MM.1S (cell line): Measurements from ENCODE around the gene ADCY9.
"Not testable (repeated sequence)": the region's sequence is repeated elsewhere in the genome, so short reads cannot be mapped to it uniquely, and the experiment has no call there.

Experiments used
- DNase-seq: peaks from one replicate; pipeline ENCODE4 v3.0.0-alpha.2; 2015
- H2AFZ ChIP-seq: fragments of 300-600 bp; sonication (generic); 2 replicates; pipeline ENCODE4 v1.6.0; 2016; ENCODE audit warnings: antibody characterized with exemption, low read length
- H3F3A ChIP-seq: fragments of 300-600 bp; sonication (generic); 2 replicates; pipeline ENCODE4 v1.6.1; 2016; ENCODE audit warnings: mild to moderate bottlenecking, antibody characterized with exemption, low read length, moderate library complexity, mixed read lengths; ENCODE audit not compliant: insufficient read depth
- H3K27ac ChIP-seq: fragments of 300-600 bp; sonication (generic); 2 replicates; pipeline ENCODE4 v1.5.1; 2016; ENCODE audit warnings: mild to moderate bottlenecking, low read length
- H3K27me3 ChIP-seq: fragments of 300-600 bp; sonication (generic); replicated peaks from 2 replicates; pipeline ENCODE4 v1.6.0; 2016; ENCODE audit warnings: low read length; ENCODE audit not compliant: insufficient read depth
- H3K36me3 ChIP-seq: fragments of 300-600 bp; sonication (generic); replicated peaks from 2 replicates; pipeline ENCODE4 v1.6.1; 2016; ENCODE audit warnings: mild to moderate bottlenecking, low read length, mixed read lengths; ENCODE audit not compliant: insufficient read depth
- H3K4me1 ChIP-seq: fragments of 300-600 bp; sonication (generic); 2 replicates; pipeline ENCODE4 v1.6.1; 2016; ENCODE audit warnings: low read length, mixed read lengths
- H3K4me2 ChIP-seq: fragments of 300-600 bp; sonication (generic); 2 replicates; pipeline ENCODE4 v1.6.0; 2016; ENCODE audit warnings: low read depth, low read length
- H3K4me3 ChIP-seq: fragments of 300-600 bp; sonication (generic); 2 replicates; pipeline ENCODE4 v1.5.1; 2016; ENCODE audit warnings: low read length, mixed read lengths
- H3K79me2 ChIP-seq: fragments of 300-600 bp; sonication (generic); 2 replicates; pipeline ENCODE4 v1.6.1; 2016; ENCODE audit warnings: mixed run types, low read length, mixed read lengths
- H3K9ac ChIP-seq: fragments of 300-600 bp; sonication (generic); 2 replicates; pipeline ENCODE4 v1.6.1; 2016; ENCODE audit warnings: low read length, mixed read lengths
- H3K9me2 ChIP-seq: fragments of 300-600 bp; sonication (generic); replicated peaks from 2 replicates; pipeline ENCODE4 v1.6.1; 2016; ENCODE audit warnings: mild to moderate bottlenecking, low read length, mixed read lengths; ENCODE audit not compliant: insufficient read depth
- H3K9me3 ChIP-seq: fragments of 300-600 bp; sonication (generic); replicated peaks from 2 replicates; pipeline ENCODE4 v1.6.1; 2016; ENCODE audit warnings: mild to moderate bottlenecking, low read length, mixed read lengths; ENCODE audit not compliant: insufficient read depth
- H4K20me1 ChIP-seq: fragments of 300-600 bp; sonication (generic); 2 replicates; pipeline ENCODE4 v1.6.1; 2016; ENCODE audit warnings: mild to moderate bottlenecking, low read length, moderate library complexity, mixed read lengths; ENCODE audit not compliant: insufficient read depth
- CTCF ChIP-seq: fragments of 300-600 bp; sonication (generic); IDR thresholded peaks from 2 replicates; pipeline ENCODE4 v1.5.1; 2016; ENCODE audit warnings: antibody characterized with exemption, low read length, mixed read lengths
- EZH2 ChIP-seq: fragments of 300-600 bp; sonication (generic); optimal IDR thresholded peaks from 2 replicates; pipeline ENCODE3; 2017; ENCODE audit warnings: low read depth, mild to moderate bottlenecking, antibody characterized with exemption, low read length, mixed read lengths
- EZH2phosphoT487 ChIP-seq: fragments of 300-600 bp; sonication (generic); IDR thresholded peaks from 2 replicates; pipeline ENCODE4 v1.6.1; 2018; ENCODE audit warnings: antibody characterized with exemption, low read length

The ADCY9 gene

DNA sequence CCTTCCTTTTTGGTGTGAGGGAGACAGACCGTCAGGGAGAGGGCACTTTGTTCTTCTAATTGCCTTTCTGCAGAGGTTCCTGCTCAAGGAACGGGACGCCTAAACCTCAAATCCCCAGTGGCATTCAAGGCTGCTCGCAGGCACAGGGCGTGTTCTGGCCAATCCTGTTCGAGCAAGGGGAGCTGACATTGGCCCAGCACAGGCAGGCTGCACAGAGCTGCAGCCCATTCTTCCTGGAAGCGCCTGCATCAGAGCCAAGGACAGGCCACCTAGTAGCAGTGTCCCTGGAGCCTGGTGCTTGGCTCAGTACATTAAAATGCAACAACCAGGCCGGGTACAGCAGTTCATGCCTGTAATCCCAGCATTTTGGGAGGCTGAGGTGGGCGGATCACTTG lies 163.5 kb downstream of the ADCY9 start:
- Histone ChIP-seq H4K20me1 (no peaks in the 10 kb centered on the region), H3K4me3 (no peak overlapping the region), H3K4me1 (no peaks in the 10 kb centered on the region), H3K9me3 (no peaks in the 10 kb centered on the region), H3K27ac (no peak overlapping the region), H3K4me2 (no peak overlapping the region), H3K9me2 (no peaks in the 10 kb centered on the region), H3K27me3 (peaks cover 95% of the 10 kb centered on the region), H2AFZ (no peak overlapping the region), H3F3A (no peaks in the 10 kb centered on the region), H3K9ac (no peak overlapping the region), H3K36me3 (no peaks in the 10 kb centered on the region), H3K79me2 (no peaks in the 10 kb centered on the region)
- TF ChIP-seq EZH2phosphoT487, result no peak
- TF ChIP-seq CTCF, result no peak
- TF ChIP-seq EZH2, result no peak
- no peak for DNase-seq

DNA sequence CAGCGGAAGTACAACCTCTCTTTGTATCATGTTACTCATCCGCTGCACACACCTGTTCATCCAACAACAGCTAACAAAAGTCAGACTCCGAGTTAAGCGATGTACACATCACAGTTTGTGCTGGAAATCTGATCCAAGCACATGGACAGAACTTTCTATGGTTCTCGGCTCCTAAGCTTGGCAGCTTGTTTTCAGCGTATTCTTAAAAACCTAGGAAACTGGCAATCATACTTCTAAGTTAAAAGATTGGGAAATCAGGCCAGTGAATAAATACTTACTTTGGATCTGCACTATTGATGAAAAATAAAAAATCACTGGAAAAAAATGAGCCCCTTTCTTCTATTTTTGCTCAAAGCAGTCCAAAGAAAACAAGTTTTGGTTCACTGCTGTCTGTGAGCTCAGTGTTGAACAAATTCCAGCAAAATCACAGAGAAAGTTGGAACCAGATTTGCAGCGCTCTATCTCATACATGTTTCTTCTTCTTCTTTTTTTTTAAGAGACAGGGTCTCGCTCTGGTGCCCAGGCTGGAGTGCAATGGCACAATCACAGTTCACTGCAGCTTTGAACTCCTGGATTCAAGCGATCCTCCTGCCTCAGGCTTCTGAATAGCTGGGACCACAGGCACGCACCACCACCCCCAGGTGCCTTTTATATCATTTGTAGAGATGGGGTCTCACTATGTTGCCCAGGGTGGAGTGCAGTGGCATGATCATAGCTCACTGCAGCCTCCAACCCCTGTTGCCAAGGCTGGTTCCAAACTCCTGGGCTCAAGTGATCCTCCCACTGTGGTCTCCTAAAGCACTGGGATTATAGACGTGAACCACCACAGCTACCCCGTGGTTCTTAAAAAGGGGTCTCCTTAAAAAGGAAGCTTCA lies 164.1 kb downstream of the ADCY9 start:
- no peaks in the 10 kb centered on the region for H3K9me2 ChIP-seq
- no peak for DNase-seq
- H3K36me3 ChIP-seq, result no peaks in the 10 kb centered on the region
- TF ChIP-seq CTCF, result no peak
- TF ChIP-seq EZH2phosphoT487, result no peak
- TF ChIP-seq EZH2, result no peak
- no peaks in the 10 kb centered on the region for H3F3A ChIP-seq
- H3K27ac ChIP-seq, result no peak overlapping the region
- no peaks in the 10 kb centered on the region for H3K79me2 ChIP-seq
- no peak overlapping the region for H3K4me2 ChIP-seq
- no peaks in the 10 kb centered on the region for H3K9me3 ChIP-seq
- no peak overlapping the region for H3K4me3 ChIP-seq
- no peaks in the 10 kb centered on the region for H4K20me1 ChIP-seq
- H2AFZ ChIP-seq, result no peak overlapping the region
- peaks cover 89% of the 10 kb centered on the region for H3K27me3 ChIP-seq
- H3K4me1 ChIP-seq, result no peaks in the 10 kb centered on the region
- H3K9ac ChIP-seq, result no peak overlapping the region

- H3K9me2 ChIP-seq, DNase-seq, H3K4me1 ChIP-seq, H3K9ac ChIP-seq, H4K20me1 ChIP-seq, H2AFZ ChIP-seq, H3K36me3 ChIP-seq, H3K4me3 ChIP-seq, H3K4me2 ChIP-seq, H3K79me2 ChIP-seq, H3K27ac ChIP-seq, H3F3A ChIP-seq, H3K9me3 ChIP-seq: not testable (repeated sequence)
- peaks cover 89% of the 10 kb centered on the region for H3K27me3 ChIP-seq
These were observed 164.9 kb downstream of the ADCY9 start for GRCh38 chr16:3951380-3951779.
